Esophagus (tissue), 2 donors: ENCODE measurements around the gene VOPP1. TPM values are rescaled to one million over a fixed set of nuclear protein-coding genes. Genes with fewer than 3 reads are reported as not detected.

Experiments
- H3K27ac ChIP-seq, 2 donors: one replicate each; pipeline ENCODE4 v1.5.1; 2013; ENCODE audit warnings: low read depth in 2 of 2, mild to moderate bottlenecking in 2 of 2, inconsistent platforms in 1 of 2, low read length in 1 of 2, moderate library complexity in 1 of 2
- H3K27me3 ChIP-seq, 2 donors: one replicate each; pipeline ENCODE4 v1.6.1; 2013; ENCODE audit warnings: low read length in 2 of 2, control low read depth in 1 of 2, mild to moderate bottlenecking in 1 of 2; ENCODE audit not compliant: insufficient read depth in 2 of 2, control insufficient read depth in 1 of 2
- H3K36me3 ChIP-seq, 2 donors: one replicate each; pipeline ENCODE4 v1.6.1; 2013; ENCODE audit warnings: low read length in 1 of 2; ENCODE audit not compliant: control insufficient read depth in 2 of 2, insufficient read depth in 2 of 2
- H3K4me1 ChIP-seq, 2 donors: one replicate each; pipeline ENCODE4 v1.6.1; 2013; ENCODE audit warnings: low read length in 1 of 2; ENCODE audit not compliant: control insufficient read depth in 2 of 2, insufficient read depth in 2 of 2
- H3K4me3 ChIP-seq, 2 donors: one replicate each; pipeline ENCODE4 v1.5.1; 2013; ENCODE audit warnings: low read length in 2 of 2, mild to moderate bottlenecking in 2 of 2, low read depth in 1 of 2, moderate library complexity in 1 of 2
- H3K9me3 ChIP-seq, 2 donors: one replicate each; pipeline ENCODE4 v1.6.1; 2013; ENCODE audit warnings: mild to moderate bottlenecking in 2 of 2, low read depth in 1 of 2, low read length in 1 of 2, moderate library complexity in 1 of 2; ENCODE audit not compliant: control insufficient read depth in 2 of 2, insufficient read depth in 1 of 2
- WGBS, 2 donors: extraction: QIAGEN DNeasy Blood & Tissue Kit; methylation state at CpG; one replicate each; pipeline ENCODE4 v1.1.7; 2013; 5-methylcytosine and 5-hydroxymethylcytosine counted together
- polyA plus RNA-seq, 2 donors: library from polyadenylated mRNA; stranded (reverse); fragments of 200-250 nt; gene quantifications; one replicate each; pipeline ENCODE4 v1.2.3, GENCODE V29; 2013
- donor health status: healthy with polysubstance abuse.
- donor health status: Bipolar disorder and iron deficiency.

Gene VOPP1
- polyA plus RNA-seq, 2 donors = 7.5 to 10.8 TPM

- Histone ChIP-seq H3K27me3 (no peaks in the 10 kb centered on the region), H3K27ac (no peak overlapping the region), H3K9me3 (no peaks in the 10 kb centered on the region), H3K4me1 (no peaks in the 10 kb centered on the region), H3K4me3 (no peak overlapping the region), H3K36me3 (peaks cover 0 to 22% of the 10 kb centered on the region in 2 donors)
- WGBS, 2 donors = 90 to 96% methylated on average over 6 of the region's 6 CpGs
These were observed 83.4 kb downstream of the VOPP1 start for GRCh38 chr7:55488804-55489340.

GRCh38 chr7:55488216-55488615 is 84.1 kb downstream of the VOPP1 start:
- H3K4me3 ChIP-seq = no peak overlapping the region
- 70 to 82% methylated on average over 6 of the region's 6 CpGs for WGBS, 2 donors
- H3K9me3 ChIP-seq = no peaks in the 10 kb centered on the region
- peaks cover 0 to 25% of the 10 kb centered on the region in 2 donors for H3K36me3 ChIP-seq
- no peaks in the 10 kb centered on the region for H3K4me1 ChIP-seq
- no peak overlapping the region for H3K27ac ChIP-seq
- no peaks in the 10 kb centered on the region for H3K27me3 ChIP-seq

- no peaks in the 10 kb centered on the region for H3K9me3 ChIP-seq
- WGBS, 2 donors = 95 to 97% methylated on average over 7 of the region's 7 CpGs
- no peaks in the 10 kb centered on the region for H3K4me1 ChIP-seq
- H3K36me3 ChIP-seq = peaks cover 0 to 24% of the 10 kb centered on the region in 2 donors
- H3K27ac ChIP-seq = no peak overlapping the region
- H3K27me3 ChIP-seq = no peaks in the 10 kb centered on the region
- H3K4me3 ChIP-seq = no peak overlapping the region
These were observed 85.3 kb downstream of the VOPP1 start for GRCh38 chr7:55486991-55487390.

- 87 to 90% methylated on average over 5 of the region's 5 CpGs for WGBS, 2 donors
- H3K36me3 ChIP-seq = peaks cover 0 to 21% of the 10 kb centered on the region in 2 donors
These were observed 86.1 kb downstream of the VOPP1 start for GRCh38 chr7:55486192-55486590.

GRCh38 chr7:55485501-55486191 is 86.7 kb downstream of the VOPP1 start:
- Histone ChIP-seq H3K4me1 (no peaks in the 10 kb centered on the region), H3K36me3 (peaks cover 0 to 21% of the 10 kb centered on the region in 2 donors), H3K27me3 (no peaks in the 10 kb centered on the region), H3K27ac (no peak overlapping the region), H3K4me3 (no peak overlapping the region), H3K9me3 (no peaks in the 10 kb centered on the region)
- 92% methylated on average over 28 of the region's 28 CpGs for WGBS, 2 donors

More at GRCh38 chr7:55486192-55486590, 86.1 kb downstream of the VOPP1 start:
- H3K4me3 ChIP-seq = no peak overlapping the region
- H3K27ac ChIP-seq = no peak overlapping the region
- no peaks in the 10 kb centered on the region for H3K27me3 ChIP-seq
- no peaks in the 10 kb centered on the region for H3K9me3 ChIP-seq
- H3K4me1 ChIP-seq = no peaks in the 10 kb centered on the region

GRCh38 chr7:55484834-55485233 is 87.5 kb downstream of the VOPP1 start:
- H3K4me1 ChIP-seq = no peaks in the 10 kb centered on the region
- no peak overlapping the region for H3K27ac ChIP-seq
- H3K4me3 ChIP-seq = no peak overlapping the region
- H3K36me3 ChIP-seq = peaks cover 0 to 15% of the 10 kb centered on the region in 2 donors
- no peaks in the 10 kb centered on the region for H3K9me3 ChIP-seq
- 82 to 87% methylated on average over 6 of the region's 6 CpGs for WGBS, 2 donors
- H3K27me3 ChIP-seq = no peaks in the 10 kb centered on the region

- H3K27ac ChIP-seq = no peak overlapping the region
- no peaks in the 10 kb centered on the region for H3K9me3 ChIP-seq
- no peaks in the 10 kb centered on the region for H3K4me1 ChIP-seq
- H3K27me3 ChIP-seq = no peaks in the 10 kb centered on the region
- H3K4me3 ChIP-seq = no peak overlapping the region
- WGBS, 2 donors = 91 to 93% methylated on average over 5 of the region's 5 CpGs
- H3K36me3 ChIP-seq = peaks cover 0 to 10% of the 10 kb centered on the region in 2 donors
These were observed 88.1 kb downstream of the VOPP1 start for GRCh38 chr7:55484241-55484640.

- Histone ChIP-seq H3K4me3 (no peak overlapping the region), H3K9me3 (no peaks in the 10 kb centered on the region), H3K27ac (no peak overlapping the region), H3K36me3 (peaks cover 0 to 4% of the 10 kb centered on the region in 2 donors), H3K4me1 (no peaks in the 10 kb centered on the region), H3K27me3 (no peaks in the 10 kb centered on the region)
- 90 to 98% methylated on average over 6 of the region's 6 CpGs for WGBS, 2 donors
These were observed 89.3 kb downstream of the VOPP1 start for GRCh38 chr7:55483046-55483445.

GRCh38 chr7:55481155-55481554 is 91.1 kb downstream of the VOPP1 start:
- Histone ChIP-seq H3K27me3 (no peaks in the 10 kb centered on the region), H3K4me3 (no peak overlapping the region), H3K36me3 (peaks cover 0 to 4% of the 10 kb centered on the region in 2 donors), H3K27ac (no peak overlapping the region), H3K4me1 (no peaks in the 10 kb centered on the region), H3K9me3 (no peaks in the 10 kb centered on the region)
- 81 to 86% methylated on average over 2 of the region's 2 CpGs for WGBS, 2 donors

GRCh38 chr7:55478700-55479099 is 93.6 kb downstream of the VOPP1 start:
- WGBS, 2 donors = 80 to 83% methylated on average over 6 of the region's 6 CpGs
- no peaks in the 10 kb centered on the region for H3K4me1 ChIP-seq
- no peaks in the 10 kb centered on the region for H3K27me3 ChIP-seq

More at GRCh38 chr7:55478700-55479099, 93.6 kb downstream of the VOPP1 start:
- Histone ChIP-seq H3K36me3 (peaks cover 3 to 4% of the 10 kb centered on the region in 2 donors), H3K4me3 (no peak overlapping the region), H3K9me3 (no peaks in the 10 kb centered on the region), H3K27ac (no peak overlapping the region)
